Stimulated activated CD4-positive, alpha-beta T cell treated with anti-CD3 and anti-CD28 coated beads, TNF-alpha, amount 100 ng/mL, for 4 hours (primary cell): ENCODE results near the gene SOHLH2.

ENCODE experiments used
- DNase-seq, 3 experiments: peaks; one replicate each; pipeline ENCODE4 v3.0.0-alpha.2; 2020; ENCODE audit warnings: low read depth in 3 of 3

Gene SOHLH2, protein sequence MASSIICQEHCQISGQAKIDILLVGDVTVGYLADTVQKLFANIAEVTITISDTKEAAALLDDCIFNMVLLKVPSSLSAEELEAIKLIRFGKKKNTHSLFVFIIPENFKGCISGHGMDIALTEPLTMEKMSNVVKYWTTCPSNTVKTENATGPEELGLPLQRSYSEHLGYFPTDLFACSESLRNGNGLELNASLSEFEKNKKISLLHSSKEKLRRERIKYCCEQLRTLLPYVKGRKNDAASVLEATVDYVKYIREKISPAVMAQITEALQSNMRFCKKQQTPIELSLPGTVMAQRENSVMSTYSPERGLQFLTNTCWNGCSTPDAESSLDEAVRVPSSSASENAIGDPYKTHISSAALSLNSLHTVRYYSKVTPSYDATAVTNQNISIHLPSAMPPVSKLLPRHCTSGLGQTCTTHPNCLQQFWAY

DNA sequence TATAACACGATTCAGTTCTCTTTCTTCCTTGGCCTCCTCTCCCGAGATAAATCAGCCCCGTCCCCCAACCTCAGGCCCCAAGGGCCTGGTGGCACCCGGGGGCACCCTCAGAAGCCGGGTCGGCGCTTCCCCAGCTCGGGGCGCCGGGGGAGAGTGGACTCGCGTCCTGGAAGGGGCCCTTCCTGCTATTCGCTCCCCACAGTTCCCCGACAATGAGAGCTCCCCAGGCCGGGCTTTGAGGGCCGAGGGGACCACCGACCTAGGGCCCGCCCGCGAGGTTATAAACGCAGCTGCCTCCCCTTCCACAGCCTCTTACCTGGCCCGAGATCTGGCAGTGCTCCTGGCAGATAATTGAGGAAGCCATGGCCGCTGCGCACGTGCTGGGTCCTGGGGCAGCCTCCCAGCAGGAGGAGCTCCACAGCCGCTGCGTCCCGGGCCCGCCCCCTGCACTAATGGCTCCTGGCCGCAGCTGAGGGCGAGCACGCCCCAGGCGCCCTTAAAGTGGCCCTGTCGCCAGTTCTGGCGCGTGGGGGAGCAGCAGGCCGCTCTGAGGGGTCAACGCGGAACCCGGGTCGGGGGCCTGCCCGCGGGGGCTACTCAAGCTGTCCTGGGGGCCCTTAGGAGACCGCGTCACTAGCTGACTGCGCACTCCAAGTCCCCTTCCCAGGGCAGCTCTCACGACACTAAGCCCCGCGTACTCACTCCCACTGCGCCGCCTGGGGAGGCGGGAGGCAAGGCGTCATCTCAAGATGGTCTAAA, at the start of gene SOHLH2:
Gene SOHLH2 (minus strand): TSS at position 394 of the 759 bp plus-strand sequence. CDS start 30 bp downstream, at position 364.
- DNase-seq: no peak

DNA sequence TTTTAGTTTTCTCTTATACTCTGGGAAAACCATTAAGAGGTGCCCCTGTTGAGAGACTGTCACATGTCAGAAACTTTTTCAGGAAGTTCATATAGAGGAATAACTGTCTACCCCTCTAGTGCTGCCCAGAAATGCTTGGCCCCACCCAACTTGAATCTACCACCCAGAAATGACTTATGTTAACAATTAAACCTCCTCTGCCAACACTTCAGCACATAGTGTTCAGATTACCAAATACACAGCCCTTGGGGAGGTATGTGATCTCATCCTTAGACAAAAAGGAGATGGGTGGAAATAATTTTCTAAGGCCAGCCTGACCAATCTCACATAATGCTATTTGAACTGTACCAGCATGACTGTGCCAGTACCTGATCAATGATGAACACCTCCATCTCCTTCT, 47.6 kb upstream of the SOHLH2 start:
- no peak for DNase-seq

DNA sequence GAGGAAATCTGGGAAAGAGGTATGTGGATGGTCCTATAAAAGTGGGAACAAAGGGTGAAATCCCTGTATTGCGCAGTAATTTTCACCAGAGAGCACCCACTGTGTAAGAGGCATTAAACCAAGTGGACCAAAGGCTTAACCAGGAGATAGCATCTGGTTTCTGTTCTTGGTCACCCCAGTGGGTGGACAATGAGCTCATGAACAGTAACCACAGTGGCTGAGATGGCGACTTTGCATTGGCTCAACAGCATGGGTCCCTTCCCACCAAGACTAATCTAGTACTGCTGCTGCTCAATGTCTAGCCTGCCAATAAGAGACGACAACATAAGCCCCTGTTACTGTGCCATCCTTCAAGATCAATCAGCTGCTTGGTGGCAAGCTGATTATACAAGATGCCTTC, 46.7 kb upstream of the SOHLH2 start:
- no peak for DNase-seq

DNA sequence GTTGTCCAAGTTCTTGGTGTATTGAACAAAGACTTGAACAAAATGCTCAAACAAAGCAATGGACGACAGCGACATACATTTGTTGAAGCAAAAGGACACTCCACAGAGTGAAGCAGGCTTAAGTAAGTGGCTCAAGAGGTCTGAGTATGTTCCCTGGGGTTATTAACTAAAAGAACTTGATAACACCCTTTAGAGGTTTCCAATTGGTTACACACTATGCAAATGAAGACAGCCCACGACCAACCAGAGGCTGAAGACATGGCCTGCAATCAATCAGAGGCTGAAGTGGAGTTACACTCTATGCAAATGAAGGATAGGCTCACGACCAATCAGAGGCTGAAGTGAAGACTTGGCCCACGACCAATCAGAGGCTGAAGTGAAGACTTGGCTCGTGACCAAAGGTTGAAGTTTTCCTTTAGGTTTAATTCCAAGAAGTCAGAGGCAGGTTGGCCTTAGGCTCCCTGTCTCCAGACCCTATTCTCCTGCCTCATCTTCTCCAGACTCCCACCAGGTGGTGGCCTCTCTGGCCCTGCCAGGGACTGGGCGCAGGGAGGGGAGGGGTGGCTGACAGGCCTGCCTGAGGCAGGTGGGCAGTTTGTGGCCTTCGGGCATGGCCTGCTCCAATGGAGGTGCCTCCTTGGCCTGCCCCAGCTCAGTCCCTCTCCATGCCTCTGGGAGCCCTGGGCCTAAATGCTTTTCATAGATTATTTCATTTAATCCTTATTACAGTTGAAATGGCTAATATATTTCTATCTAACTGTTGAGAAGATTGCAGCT, 45.2 kb upstream of the SOHLH2 start:
- no peak for DNase-seq

DNA sequence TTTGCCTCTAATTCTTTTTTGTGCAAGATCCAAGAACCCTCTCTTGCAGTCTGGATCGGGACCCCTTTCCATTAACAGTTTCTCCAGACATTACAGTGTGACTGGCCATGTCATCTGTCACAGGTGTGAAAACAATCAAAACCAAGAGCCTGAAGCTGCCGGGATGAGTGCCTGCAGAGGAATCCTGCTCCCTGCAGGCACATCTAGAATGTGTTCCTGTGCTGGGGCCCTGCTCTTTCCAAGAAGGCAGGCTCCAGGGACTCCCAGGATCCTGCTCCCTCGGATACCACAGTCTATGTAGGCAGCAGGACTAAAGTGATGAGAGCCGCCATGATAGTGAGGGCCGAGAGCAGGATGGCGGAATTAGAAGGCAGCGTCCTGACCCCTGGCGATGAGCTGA, 44.5 kb upstream of the SOHLH2 start:
- DNase-seq: no peak

DNA sequence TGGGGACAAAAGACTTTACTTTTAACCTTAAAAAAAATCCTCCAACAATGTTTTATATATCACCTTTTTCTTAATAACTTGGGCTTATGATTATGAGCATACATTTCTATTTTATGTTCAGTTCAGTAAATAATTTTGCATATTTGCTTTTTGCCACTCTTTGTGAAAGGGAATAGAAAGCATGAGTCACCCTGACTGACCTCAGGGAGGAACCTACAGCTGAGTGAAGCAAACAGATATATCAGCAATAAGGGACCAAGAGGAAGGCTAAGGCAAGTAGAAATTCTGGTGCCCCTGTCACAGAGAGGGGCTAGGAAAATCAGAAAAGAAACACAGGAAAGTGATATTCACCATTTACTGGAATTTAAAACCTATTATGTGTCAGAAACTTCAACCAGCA, 37.2 kb upstream of the SOHLH2 start:
- no peak for DNase-seq

DNA sequence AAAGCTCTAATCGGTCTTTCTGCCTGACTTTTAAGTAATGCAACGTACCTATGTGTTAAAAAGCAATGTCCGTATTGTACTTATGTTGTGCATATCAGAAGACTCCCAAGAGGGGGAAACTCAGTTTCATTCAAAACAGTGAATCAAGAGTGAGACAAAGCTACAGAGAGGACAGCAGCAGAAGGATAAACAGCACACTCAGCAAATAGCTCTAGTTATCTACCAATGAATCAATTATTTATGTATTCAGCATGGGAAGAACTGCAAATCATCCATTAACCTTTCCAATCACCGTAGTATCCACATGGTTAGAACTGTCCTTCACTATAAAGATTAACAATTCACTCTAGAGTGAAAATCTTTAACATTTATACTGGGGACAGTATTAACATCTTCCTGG, 36.7 kb upstream of the SOHLH2 start:
- DNase-seq: no peak

DNA sequence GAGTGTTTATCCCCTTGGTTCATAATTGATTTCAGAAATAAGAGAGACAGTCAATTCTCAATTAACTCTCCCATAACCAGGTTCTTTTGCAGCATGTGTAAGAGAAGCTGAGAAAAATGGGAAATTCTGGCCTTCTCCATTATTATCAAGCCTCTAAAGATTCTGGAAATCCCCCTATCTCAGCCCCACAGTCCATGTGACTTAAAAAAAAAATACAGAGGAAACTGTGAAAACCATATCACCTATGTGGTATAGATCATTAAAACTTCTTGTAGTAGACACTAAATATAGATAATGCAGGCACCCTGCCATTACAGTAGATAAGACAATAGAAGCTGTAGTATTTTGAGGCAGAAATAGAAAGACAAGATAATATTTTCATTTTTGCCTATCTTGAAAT, 34.3 kb upstream of the SOHLH2 start:
- DNase-seq: no peak

DNA sequence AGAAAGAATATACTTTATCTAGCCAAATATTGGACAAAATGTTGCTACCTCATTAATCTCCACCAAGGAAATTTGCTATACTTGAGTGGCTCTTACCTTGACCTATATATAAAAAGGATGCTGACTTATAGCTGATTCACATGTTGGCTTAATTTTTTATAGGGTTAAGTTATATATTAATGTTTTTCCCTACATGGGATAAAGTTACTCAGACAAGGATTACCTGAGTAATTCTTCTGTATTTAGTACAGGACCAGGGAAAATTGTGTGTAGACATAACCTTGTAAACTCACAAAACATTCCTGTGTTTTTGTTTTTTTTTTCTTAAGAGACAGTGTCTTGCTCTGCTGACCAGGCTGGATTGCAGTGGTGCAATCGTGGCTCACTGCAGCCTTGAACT, 30.6 kb upstream of the SOHLH2 start:
- DNase-seq: no peak

DNA sequence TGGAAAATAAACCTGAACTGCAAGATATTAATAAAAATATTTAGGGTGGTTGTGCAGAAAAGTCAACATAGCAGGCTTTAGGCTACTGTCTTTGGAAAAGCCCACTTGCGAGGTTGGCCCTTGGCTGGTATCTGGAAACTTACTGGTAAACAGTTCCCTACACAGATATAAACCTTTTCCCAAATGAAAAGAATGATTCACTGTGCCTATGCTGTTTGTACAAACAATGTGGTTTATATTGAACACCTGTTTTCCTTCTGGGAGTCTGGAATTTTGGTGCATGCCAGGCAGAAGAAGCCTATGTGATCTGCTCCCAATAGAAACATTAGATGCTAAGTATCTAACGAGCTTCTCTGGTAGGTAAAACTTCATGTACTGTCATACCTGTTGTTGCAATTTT, 29.7 kb upstream of the SOHLH2 start:
- no peak for DNase-seq

DNA sequence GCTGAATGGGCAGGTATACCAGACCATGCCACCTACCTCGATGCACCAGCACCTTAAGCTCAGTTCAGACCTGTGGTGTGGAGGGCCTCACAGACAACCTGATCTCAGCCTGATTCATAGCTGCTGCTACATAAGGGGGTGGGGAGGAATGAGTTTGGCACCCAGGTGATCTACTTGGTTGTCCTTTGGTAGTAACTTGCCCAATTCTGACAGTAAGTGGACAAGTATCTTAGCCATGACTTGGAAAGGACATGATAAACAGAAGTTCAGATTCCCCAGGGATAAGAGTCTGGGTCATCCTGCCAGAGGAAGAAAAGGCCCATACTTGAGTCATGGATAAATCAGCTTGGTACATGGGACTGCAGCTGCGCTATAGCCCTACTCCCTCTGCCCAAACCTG, 28.4 kb upstream of the SOHLH2 start:
- no peak for DNase-seq

DNA sequence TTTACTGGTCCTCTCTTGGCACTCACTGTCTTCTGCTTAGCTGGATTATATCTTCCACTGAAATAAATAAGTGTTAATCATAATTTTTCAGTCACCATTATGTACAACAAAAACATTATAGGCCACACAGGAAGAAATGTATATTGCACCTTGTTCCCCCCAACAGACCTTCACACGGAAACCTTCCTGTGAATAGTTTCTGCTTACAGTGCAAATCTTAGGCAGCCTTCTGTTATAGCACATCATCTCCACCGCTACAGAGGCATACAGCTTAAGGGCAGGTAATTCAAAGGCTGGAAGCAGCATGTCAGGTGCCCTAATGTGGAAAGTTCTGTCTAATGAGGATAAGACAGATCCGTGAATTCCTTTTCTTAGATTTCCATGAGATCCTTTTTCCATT, 16.9 kb upstream of the SOHLH2 start:
- DNase-seq: no peak

DNA sequence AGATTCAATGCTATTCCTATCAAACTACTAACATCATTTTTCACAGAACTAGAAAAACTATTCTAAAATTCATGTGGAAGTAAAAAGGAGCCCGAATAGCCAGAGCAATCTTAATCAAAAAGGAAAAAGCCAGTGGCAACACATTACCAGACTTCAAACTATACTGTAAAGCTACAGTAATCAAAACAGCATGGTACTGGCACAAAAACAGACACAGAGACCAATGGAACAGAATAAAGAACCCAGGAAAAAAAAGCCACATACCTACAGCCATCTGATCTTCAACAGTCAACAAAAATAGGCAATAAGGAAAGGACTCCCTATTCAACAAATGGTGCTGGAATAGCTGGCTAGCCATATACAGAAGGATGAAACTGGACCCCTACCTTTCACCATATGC, 10.4 kb upstream of the SOHLH2 start:
- no peak for DNase-seq

DNA sequence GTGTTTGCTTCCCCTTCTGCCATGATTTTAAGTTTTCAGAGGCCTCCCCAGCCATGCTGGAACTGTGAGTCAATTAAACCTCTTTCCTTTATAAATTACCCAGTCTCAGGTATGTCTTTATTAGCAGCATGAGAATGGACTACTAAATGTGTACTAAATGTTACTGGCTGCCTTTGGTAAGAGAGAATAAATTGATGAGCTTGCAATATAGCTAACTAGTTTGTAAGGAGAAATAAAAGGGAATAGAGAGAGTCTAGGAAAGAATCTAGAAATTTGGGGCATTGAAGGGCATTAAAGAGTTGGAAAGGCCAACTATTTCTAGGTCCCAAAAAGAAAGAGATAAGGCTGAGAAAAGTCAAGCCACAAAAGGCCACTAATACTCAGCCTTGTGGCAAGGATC, 5.5 kb upstream of the SOHLH2 start:
- DNase-seq: no peak

DNA sequence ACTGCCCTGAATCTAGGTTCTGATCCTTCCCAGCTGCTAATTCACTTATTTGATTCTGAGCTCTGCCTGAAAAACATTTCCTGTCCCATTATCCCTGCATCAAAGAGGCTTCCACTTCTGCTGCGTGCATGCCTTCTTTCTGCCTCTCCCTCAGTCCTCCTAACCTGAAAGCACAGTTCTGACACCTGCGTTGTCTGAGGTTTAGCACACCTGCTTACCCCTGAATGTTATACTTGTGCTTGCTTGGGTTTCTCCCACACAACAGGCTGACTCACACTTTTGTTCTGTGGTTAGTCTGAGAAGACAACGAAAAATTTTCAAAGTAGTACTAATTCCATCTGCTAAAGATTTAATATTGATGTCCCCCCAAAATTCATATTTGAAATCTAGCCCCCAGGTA, 3.1 kb upstream of the SOHLH2 start:
- no peak for DNase-seq

DNA sequence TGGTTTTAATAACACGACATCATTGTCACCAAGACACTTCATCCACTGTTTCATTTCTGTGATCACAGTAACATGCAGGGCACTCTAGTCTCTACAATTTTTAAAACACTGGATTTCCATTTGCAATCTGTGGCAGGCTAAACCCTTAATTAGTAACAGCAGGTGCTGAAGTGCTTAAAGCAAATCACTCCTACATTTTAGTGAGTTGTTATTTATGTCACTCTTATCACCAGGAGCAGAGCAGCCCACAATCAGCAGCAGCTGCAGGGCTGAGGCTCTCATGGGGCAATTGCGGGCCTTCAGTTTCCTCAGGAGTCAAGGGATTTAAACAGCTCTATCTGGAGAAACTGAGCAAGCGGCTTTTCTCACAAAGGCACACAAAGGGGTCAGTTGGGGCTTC, 1.6 kb downstream of the SOHLH2 start:
- no peak for DNase-seq

DNA sequence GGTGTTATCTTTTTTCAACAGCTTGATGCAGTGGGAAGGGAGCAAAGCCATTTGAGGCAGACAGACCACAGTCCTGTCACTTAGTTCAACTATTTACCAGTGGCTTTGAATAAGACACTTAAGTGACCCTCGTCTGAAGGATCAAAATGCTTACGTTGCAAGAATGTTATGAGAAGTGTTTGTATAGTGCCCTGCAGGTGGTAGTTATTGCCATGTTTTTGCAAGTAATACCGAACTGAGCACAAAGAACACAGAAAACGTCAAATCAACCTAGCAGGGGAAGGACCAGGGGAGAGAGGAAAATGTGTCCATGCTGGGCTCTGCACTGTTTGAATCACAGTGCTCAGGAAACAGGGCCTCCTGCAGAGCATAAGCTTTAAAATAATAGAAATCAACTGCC, 2.8 kb downstream of the SOHLH2 start:
- no peak for DNase-seq

DNA sequence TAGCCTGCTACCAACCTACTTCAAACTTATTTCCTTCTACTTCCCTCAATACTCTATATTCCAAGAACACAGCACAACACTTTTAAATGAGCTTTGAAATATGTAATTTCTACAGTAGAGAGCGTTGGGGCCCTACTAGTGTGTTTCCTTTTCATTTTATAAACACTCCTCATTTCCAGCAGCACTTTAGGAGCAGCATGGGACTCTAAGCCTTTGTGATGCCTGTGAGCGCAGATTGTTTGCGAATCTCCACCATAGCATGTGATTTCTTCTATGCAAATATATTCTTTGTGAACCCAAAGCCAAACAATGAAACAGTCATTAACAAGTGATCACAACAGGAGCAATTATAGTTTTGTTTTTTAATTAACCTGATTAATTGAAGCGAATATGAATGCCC, 3.6 kb downstream of the SOHLH2 start:
- no peak for DNase-seq

DNA sequence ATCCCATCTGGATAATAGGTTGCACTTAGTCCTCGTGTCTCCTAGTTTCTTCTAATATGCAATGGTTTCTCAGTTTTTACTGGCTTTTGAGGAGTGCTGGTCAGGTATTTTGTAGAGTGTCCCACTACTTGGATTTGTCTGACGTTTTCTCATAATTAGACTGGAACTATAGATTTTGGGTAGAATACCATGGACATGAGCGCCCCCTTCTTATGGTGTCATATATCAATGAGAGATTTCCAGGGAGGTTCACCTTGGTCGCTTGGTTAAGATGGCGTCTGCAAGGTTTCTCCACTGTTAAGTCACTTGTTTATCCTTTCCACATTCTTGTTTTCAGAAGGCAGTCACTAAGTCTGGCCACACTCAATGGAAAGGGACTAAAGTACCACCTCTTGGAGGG, 6.7 kb downstream of the SOHLH2 start:
- no peak for DNase-seq

DNA sequence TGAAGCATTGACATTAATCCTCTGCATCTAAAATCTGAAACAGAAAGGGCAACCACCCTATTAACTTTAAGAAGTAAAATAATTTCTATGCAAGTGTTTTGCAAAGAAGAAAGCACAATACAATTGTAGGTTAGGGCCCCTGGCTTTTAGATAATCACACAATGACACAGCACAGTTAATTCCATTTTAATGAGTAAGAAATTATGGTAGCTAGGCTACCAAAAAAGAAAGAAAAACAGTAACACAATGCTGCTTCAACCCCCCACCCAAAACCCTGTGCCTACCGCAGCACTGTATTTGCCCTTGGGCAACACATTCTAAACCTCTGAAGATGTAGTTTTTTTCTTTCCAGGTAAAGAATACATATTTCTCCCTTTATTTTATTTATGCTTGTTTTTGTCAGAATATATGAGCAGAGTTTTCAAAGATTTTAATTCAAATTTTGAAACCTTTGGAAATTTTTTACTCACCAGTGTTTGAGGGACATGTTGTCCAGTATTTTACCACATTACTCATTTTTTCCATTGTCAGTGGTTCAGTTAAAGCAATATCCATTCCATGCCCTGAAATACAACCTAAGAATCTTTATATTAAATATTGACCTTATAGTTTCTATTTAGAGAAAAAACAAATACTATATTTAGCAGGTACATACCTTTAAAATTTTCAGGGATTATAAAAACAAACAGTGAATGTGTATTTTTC, 21.1 kb downstream of the SOHLH2 start:
- no peak for DNase-seq

DNA sequence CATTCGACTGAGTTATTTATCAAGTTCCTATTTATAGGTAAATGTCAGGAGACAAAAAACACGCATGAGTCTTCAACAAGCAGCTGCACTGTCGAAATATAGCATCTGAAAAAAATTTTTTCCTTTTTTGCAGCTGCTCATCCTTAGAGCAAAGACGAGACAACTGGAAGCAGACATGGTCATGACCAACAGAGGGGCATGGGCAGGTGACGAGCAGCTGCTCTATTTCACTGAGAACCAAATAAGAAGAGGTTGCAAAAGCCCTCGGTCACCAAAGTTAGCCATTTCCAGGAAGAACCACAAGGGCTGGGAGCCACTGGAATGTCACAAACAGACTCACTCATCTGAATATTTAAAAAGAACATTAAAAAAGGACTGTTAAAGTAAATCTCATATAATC, 22.2 kb downstream of the SOHLH2 start:
- no peak for DNase-seq

DNA sequence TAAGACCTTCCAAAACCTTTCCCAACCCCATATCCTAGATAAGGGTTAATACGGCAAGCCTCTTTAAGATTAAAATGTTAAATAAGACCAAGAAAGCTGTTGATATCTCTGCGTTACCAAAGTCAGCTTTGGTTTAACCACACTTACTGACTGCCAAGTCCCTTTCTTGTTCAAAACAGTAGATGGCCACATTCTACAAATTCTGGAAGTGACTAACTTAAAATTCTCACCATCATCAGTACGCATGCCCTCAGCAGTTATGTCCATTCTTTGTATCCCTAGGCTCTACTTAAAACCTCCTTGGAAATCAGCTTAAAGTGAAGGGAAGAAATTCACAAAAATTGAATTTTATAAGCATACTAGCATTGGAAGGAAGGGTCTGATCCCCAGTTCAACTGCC, 23.6 kb downstream of the SOHLH2 start:
- DNase-seq: no peak
